Neural cell (in vitro differentiated cells): ENCODE measurements around the gene FZD2. TPM values are rescaled to one million over a fixed set of nuclear protein-coding genes. Genes with fewer than 3 reads are reported as not detected.

Experiments used
- polyA plus RNA-seq: library from polyadenylated mRNA; depleted of rRNA; stranded (reverse); fragments of >200 nt; gene quantifications from 2 replicates; pipeline ENCODE4 v1.2.3, GENCODE V29; 2014

FZD2 gene
- polyA plus RNA-seq, 1 donor from 2014 or later, result 2.5 TPM

Other genes starting within 250 kb of the FZD2 start
- 279 and 326 TPM in 2 replicates for gene RUNDC3A, start 248.9 kb upstream of the FZD2 start, polyA plus RNA-seq
- 73.4 and 98.8 TPM in 2 replicates for gene SLC25A39, start 232.7 kb upstream of the FZD2 start, polyA plus RNA-seq
- 18.9 and 21.8 TPM in 2 replicates for gene GRN, start 212.2 kb upstream of the FZD2 start, polyA plus RNA-seq
- 73.6 and 88.3 TPM in 2 replicates for gene FAM171A2, start 193.6 kb upstream of the FZD2 start, polyA plus RNA-seq
- gene ITGA2B, start 167.8 kb upstream of the FZD2 start, polyA plus RNA-seq, result 3.1 and 3.9 TPM in 2 replicates
- 18.5 and 24.5 TPM in 2 replicates for gene GPATCH8, start 54.1 kb upstream of the FZD2 start, polyA plus RNA-seq
- not detected in 2 replicates for gene MEIOC, start 99.0 kb downstream of the FZD2 start, polyA plus RNA-seq
- gene CCDC43, start 132.3 kb downstream of the FZD2 start, polyA plus RNA-seq, result 33.4 and 53.3 TPM in 2 replicates
- gene DBF4B, start 151.2 kb downstream of the FZD2 start, polyA plus RNA-seq, result 10.7 and 15.2 TPM in 2 replicates
- 19.3 and 25.8 TPM in 2 replicates for gene ADAM11, start 201.5 kb downstream of the FZD2 start, polyA plus RNA-seq